ENCODE measurements around the gene TH.
"Not testable (repeated sequence)": the region's sequence is repeated elsewhere in the genome, so short reads cannot be mapped to it uniquely, and the experiment has no call there.

The TH gene

DNA sequence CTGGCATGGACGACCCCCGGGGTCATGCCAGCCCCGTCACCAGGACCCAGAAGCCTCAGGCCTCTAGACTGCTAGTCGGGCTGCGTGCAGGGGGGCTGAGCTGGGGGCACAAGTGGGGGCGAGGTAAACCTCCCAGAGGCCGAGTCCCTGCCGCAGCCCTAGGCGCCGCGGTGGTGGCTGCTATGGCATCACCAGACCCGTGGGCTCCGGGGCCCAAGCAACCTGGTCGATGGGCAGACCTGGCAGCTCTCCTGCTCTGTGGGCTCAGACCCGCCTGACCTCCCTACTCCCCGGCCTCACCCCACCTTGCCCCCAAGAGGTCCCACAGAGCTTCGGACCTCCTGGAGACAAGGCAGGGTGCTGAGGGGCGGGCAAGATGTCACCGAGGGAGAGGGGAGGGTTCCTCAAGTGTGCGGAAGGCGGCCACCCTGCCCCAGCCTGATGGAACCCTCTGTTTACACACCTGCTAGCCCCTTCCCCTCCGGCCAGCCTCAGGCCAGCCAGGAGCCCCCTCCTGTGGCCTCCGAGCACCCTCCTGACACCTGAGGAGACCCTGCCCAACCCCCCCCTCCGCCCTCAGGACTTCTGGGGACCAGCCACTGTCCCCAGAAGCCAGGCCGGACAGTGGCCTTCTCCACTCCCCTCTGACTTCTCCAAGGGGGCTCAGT, 41.8 kb downstream of the TH start:
- no peak for DNase-seq (ENCODE audit: low read depth)

DNA sequence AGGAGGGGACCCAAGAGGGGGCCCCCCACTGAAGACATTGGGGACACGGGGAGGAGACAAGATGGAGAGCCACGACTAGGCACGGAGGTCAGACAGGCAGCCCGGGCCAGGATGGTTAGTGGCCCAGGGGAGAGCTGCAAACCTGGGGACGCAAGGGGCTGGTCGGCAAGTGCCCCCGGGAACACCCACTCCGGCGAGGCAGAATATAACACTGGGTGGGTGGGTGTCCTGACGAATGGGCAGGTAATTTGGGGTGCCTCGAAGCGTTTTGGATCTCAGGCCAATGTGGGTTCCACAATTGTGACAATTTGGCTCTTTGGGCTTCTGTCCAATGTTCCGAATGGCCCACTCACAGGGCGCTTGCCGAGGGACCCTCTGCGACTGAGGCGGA, 42.3 kb downstream of the TH start:
- no peak for DNase-seq (ENCODE audit: low read depth)

DNA sequence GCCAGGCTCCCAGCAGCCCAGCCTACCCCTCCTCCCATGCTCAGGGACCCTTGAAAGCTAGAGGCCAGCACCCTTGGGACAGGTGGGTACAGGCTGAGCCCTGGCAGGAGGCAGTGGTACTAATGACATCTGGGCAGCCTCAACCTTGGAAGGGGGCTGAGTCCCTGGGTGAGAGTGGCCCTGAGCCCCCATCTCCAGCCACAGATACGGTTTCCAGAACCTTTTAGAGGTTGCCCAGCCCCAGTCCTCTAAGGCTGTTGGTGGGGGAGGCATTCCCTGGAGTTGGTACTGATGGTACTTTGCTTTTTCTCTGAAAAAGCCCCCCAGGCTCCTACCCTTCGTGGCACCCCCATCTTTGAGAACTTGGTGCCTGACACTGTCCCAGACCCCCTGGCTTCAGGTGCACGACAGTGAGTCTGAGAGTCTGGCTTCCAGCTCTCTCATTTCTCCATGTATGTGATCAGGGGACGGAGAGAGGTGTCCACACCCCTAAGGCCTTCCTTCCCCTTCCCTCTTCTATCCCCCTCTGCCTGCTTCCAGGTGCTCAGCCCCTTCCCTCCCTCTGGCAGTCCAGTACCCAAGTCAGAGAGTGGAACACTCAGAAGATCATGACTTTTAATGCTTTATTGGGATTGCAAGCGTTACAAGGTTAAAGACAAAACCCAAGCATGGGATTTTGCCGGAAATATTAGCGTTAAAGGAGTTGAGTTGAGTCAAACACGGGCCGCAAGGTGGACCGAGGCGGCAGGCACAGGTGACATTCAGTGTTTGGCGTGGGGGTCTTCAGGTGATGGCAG, 42.9 kb downstream of the TH start:
- DNase-seq (ENCODE audit: low read depth) = no peak

DNA sequence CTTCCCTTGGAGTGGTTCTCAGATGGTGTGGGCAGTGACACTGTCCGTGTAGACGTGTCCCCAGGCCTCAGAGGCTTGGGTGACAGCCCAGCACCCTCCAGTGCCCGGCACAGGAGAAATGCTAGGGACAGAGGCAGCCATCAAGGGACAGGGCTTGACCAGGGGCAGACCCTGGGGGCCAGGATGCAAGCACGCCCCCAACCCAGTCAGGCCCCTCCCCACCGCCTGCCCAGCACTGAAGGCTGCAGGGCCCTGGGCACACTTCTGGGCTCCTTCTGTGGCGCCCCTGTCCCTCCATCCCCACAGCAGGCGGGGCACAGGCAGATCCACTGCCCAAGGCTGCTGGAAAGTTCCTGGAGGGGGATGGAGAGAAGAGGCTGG, 43.5 kb downstream of the TH start:
- DNase-seq (ENCODE audit: low read depth) = peak; percentile 26

- no peak for DNase-seq (ENCODE audit: low read depth)
These were observed 44.0 kb downstream of the TH start for GRCh38 chr11:2127482-2128129.

GRCh38 chr11:2126520-2127085, 45.0 kb downstream of the TH start:
- DNase-seq (ENCODE audit: low read depth) = no peak

- DNase-seq (ENCODE audit: low read depth) = not testable (repeated sequence)
These were observed 46.7 kb downstream of the TH start for GRCh38 chr11:2124736-2125484.

DNA sequence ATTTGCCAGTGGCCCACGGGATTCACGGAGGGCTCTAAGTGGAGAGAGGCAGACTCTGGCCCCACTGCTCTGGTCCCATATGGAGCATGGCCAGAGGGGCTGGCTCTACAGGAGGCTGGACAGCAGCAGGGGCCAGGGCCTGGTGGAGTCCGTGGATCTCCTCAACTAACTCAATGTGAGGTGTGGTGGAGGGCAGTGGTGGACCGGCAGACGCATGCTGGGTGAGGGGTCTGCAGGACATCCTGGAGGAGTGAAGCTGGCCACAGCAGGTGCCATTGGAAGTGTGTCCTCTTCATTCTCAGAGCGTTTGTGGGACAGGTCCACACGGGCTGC, 48.0 kb downstream of the TH start:
- DNase-seq (ENCODE audit: low read depth) = no peak

GRCh38 chr11:2122907-2123627, 48.5 kb downstream of the TH start:
- no peak for DNase-seq (ENCODE audit: low read depth)

DNA sequence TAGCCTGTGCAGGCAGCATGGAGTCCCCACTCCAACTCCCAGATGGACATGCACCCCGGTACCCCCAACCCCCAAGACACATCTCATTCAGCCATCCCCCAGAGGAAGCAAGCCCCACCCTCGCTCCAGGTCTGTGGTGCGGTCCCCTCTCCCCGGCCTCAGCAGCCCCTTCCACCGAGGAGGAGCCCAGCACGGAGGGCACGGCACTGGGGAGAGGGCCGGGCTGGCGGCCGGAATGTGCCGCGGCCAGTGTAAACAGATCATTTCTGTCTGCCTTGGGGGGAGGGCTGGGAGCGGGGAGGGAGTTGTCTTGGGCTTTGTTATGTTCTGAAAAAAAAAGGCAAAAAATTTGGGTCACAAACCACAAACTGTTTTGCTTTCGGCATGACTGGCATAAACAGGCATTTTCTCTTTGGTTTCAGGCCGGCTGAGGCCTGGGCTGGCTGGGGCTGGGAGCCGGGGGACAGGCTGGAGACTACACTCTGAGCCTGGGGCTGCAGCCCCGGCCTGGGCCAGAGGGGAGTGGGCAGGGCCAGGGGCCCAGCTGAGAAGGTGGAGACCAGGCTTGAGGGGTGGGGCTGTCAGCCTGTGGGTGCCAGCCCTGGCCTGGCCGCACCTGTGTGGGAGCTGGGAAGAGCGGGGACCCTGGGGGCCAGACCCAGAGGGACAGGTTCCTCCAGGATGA, 49.3 kb downstream of the TH start:
- DNase-seq (ENCODE audit: low read depth) = peak; percentile 77

- DNase-seq (ENCODE audit: low read depth) = no peak
These were observed 50.1 kb downstream of the TH start for GRCh38 chr11:2121227-2122130.

DNA sequence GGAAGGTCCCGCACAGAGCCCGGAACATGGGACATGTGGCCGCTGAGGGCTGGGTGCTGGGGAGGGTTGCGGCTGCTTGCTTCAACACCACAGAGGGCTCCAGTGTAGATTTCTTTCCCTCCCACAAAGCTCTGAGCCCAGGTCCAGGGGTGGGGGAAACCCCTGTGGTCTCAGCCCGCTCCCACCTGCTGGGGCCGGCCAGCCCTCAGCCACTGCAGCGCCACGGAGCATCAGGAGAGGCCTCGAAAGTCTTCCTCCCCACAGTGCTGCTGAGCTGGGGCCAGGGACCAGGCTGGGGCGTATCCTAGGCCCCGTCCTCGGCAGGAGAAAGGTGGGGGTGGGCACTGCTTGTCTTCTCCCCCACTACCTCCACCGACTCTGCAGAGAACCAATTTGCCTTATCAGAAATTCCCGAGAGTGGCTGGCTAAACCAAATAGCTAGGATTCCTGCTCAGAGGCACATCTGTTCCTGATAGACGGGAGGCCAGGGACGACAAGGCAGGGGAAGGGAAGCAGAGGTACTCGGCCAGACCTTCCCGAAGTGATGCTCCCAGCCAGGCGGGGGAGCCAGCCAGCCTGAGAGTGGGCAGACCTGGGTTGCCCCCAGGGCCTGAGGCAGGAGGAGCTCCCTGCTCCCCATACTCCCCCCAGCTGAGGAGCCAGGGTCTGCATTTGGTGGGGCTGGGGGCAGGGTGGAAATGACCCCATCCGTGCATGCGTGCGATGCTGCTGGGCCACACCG, 51.1 kb downstream of the TH start:
- DNase-seq (ENCODE audit: low read depth) = no peak

DNA sequence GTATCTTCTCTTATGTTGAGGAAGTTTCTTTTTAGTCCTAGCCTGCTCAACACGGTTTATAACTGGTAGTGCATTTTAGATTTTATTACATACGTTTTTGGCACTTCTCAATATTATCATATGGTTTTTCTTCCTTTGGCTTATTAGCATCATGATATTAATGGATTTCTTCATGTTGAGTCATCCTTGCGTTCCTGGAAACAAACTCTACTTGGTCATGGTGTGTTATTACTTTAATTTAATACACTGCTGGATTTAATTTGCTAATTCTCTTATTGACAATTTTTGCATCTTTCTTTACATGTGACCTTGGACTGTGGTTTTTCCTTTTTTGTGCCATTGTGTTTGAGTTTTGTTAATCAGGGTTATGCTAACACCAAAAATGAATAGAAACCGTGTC, 52.9 kb downstream of the TH start:
- DNase-seq (ENCODE audit: low read depth) = no peak

GRCh38 chr11:2116680-2117079, 54.9 kb downstream of the TH start:
- no peak for DNase-seq (ENCODE audit: low read depth)

- no peak for DNase-seq (ENCODE audit: low read depth)
These were observed 56.3 kb downstream of the TH start for GRCh38 chr11:2115308-2115707.

DNA sequence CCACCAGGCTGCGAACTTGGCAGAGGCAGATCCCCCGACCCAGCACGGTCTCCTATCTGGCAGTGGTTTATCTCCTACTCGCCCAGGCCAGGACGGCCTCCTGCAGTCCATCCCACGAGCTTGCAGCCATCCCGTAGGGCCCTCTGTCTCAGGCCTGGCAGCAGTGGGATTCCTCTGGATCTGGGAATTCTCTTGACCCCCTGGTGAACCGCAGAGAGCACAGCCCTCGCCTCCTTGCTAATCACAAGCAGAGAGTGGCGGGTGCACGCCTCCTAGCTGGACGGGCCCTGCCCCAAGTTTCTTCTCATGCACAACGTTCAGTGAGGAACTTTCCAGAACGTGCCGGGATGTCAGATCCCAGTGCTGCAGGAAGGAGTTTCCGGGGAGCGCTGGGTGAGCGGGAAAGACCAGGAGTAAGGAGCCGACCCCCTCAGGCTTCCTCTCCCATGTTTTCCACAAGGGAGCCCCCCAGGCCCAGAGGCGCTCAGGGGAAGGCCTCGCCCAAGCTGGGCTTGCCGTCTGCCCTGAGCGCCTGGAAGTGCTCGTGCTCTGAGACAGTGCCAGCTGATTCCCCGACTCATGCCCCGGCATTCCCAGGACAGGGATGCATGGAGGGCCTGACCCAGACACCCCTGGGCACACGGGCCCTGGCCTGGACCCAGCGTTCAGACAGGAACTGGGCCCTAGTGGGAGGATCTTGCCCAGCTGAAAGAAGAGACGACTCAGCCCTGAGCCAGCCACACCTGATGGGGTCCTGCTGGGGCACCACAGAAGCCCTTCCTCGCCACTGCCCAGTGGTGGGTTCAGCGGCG, 57.0 kb downstream of the TH start:
- DNase-seq (ENCODE audit: low read depth) = no peak

Data from amniotic epithelial cell (primary cell).